Mammary epithelial cell (primary cell): ENCODE data around the gene RMDN2.

Source experiments
- CTCF ChIP-seq, 2 donors: IDR thresholded peaks in 1 of 2; conservative IDR thresholded peaks in 1 of 2; 2 replicates each; pipeline ENCODE4 v1.5.1; 2011 to 2012; ENCODE audit warnings: inconsistent platforms in 2 of 2, low read length in 2 of 2, mild to moderate bottlenecking in 2 of 2, control low read depth in 1 of 2, low read depth in 1 of 2; ENCODE audit not compliant: insufficient read depth in 1 of 2; ENCODE audit errors: extremely low read depth in 1 of 2
- EZH2 ChIP-seq: IDR thresholded peaks from 2 replicates; pipeline ENCODE4 v1.6.1; 2012; ENCODE audit warnings: low read length, inconsistent platforms, borderline replicate concordance

GRCh38 chr2:37984589-37984988 lies 59.5 kb downstream of the RMDN2 start:
- TF ChIP-seq EZH2, result no peak
- TF ChIP-seq CTCF (conservative IDR thresholded peaks at IDR 0.05 in 1 of 2, IDR thresholded peaks at IDR 0.05 in 1 of 2; ENCODE audit: extremely low read depth in 1 of 2, insufficient read depth in 1 of 2, low read depth in 1 of 2, low read length in 2 of 2), result peak; percentile 8 to 37
